Hepatocyte (in vitro differentiated cells): ENCODE measurements around the gene PTGES2.

Experiments
- EZH2 ChIP-seq: fragments of 200-600 bp; sonication (generic); IDR thresholded peaks from 2 replicates; pipeline ENCODE4 v1.6.1; 2016; ENCODE audit warnings: antibody characterized with exemption, mild to moderate bottlenecking, borderline replicate concordance
- EZH2phosphoT487 ChIP-seq: fragments of 200-600 bp; sonication (generic); IDR thresholded peaks from one replicate; pipeline ENCODE4 v1.6.1; 2018; ENCODE audit warnings: antibody characterized with exemption, mild to moderate bottlenecking, low read depth, moderate library complexity; ENCODE audit not compliant: unreplicated experiment, severe bottlenecking
- TF ChIP-seq, protein P1 (sequence below): fragments of 200-600 bp; sonication (generic); IDR thresholded peaks from 2 replicates; pipeline ENCODE4 v1.5.1; 2016; ENCODE audit warnings: antibody characterized with exemption, mild to moderate bottlenecking; ENCODE audit not compliant: poor library complexity

DNA sequence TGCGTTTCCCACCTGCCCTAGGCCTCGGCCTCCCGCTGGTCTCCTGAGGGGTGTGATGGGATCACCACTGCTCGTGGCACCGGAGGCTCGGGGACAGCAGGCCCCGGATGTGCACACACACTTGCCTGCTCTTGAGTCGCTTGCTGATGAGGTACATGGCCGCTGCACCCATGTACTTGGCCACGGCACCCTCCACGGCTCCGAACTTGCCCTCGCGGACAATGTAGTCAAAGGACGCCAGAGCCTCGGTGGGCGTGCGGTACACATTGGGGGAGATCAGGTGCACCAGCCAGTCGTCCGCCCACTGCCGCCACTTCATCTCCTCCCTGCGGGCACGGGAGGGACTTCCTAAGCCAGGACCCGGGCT, 4.7 kb downstream of the PTGES2 start:
- TF ChIP-seq, protein P1, sequence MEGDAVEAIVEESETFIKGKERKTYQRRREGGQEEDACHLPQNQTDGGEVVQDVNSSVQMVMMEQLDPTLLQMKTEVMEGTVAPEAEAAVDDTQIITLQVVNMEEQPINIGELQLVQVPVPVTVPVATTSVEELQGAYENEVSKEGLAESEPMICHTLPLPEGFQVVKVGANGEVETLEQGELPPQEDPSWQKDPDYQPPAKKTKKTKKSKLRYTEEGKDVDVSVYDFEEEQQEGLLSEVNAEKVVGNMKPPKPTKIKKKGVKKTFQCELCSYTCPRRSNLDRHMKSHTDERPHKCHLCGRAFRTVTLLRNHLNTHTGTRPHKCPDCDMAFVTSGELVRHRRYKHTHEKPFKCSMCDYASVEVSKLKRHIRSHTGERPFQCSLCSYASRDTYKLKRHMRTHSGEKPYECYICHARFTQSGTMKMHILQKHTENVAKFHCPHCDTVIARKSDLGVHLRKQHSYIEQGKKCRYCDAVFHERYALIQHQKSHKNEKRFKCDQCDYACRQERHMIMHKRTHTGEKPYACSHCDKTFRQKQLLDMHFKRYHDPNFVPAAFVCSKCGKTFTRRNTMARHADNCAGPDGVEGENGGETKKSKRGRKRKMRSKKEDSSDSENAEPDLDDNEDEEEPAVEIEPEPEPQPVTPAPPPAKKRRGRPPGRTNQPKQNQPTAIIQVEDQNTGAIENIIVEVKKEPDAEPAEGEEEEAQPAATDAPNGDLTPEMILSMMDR: no peak
- TF ChIP-seq EZH2: no peak
- no peak for TF ChIP-seq EZH2phosphoT487
